ENCODE data around the gene PRMT1.

DNA sequence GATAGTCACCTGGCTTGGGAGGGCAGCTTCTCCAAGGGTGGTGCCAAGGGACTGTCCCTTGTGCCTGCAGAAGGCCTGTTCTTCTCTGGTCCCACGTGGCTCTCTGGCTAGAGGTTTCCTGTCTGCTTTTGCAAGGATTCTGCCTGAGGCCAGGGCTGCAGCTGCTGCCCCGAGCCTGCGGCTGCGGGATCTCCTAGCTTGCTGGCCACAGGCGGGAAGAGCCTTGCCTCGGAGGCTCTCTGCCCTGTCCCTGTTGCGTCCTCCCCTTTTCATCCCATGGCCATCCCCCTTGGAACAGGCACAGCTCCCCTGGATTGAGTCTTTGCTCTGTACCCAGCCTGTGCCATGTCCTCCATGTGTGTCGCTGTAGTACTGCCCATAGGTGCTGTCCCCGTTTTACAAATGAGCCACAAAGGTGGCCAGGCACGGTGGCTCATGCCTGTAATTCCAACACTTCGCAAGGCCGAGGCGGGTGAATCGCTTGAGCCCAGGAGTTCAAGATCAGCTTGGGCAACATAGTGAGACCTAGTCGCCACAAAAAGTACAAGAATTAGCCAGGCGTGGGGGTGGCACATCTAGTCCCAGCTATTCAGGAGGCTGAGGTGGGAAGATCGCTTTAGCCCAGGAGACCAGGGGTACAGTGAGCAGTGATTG is 20.5 kb upstream of the PRMT1 start:
- TF ChIP-seq POLR2AphosphoS5 (IDR thresholded peaks at IDR 0.05; ENCODE audit: low read depth, low read length) (no peak), POLR2A (IDR thresholded peaks at IDR 0.05; ENCODE audit: low read depth, low read length) (no peak), TAF1 (IDR thresholded peaks at IDR 0.05; ENCODE audit: borderline replicate concordance, low read depth, low read length) (no peak)
